IMR-90 (cell line): Measurements from ENCODE around the gene IST1. TPM values are rescaled to one million over a fixed set of nuclear protein-coding genes. Genes with fewer than 3 reads are reported as not detected.

Experiments used
- ATAC-seq: fragments of 200-7000 bp; cut with Tn5 transposase; 2 replicates; pipeline ENCODE4 v1.9.1; 2020; ENCODE audit warnings: low read depth, mild to moderate bottlenecking, moderate library complexity
- BruUV-seq: library from RNA; stranded (reverse); fragments of 400-500 nt; replicated peaks from 2 replicates; lab custom pipeline; 2021; lab: Mats Ljungman, UMichigan
- CTCF ChIA-PET: fragments of 300-600 bp; formaldehyde crosslinking; extraction: SDS; loops from one replicate; lab custom pipeline; 2021; ENCODE audit warnings: antibody characterized with exemption; lab: Yijun Ruan, JAX
- POLR2A ChIA-PET: fragments of 300-600 bp; sonication (Branson Sonifier 250); formaldehyde crosslinking; loops from one replicate; lab custom pipeline; 2022; ENCODE audit warnings: antibody characterized with exemption; ENCODE audit not compliant: unreplicated experiment; lab: Charles Lee
- DNase-seq: peaks from one replicate; pipeline ENCODE4 v3.0.0; 2013
- H2AFZ ChIP-seq: replicated peaks from 2 replicates; pipeline ENCODE3; 2013; ENCODE audit warnings: low read length, mild to moderate bottlenecking; ENCODE audit not compliant: poor library complexity
- H2AK5ac ChIP-seq: 2 replicates; pipeline ENCODE4 v1.6.1; 2013; ENCODE audit warnings: low read depth, low read length, inconsistent platforms
- H2AK9ac ChIP-seq: replicated peaks from 2 replicates; pipeline ENCODE3; 2013; ENCODE audit warnings: mild to moderate bottlenecking, low read depth, low read length, moderate library complexity; ENCODE audit not compliant: poor library complexity
- H2BK120ac ChIP-seq: 2 replicates; pipeline ENCODE4 v1.6.1; 2013; ENCODE audit warnings: low read depth, low read length, inconsistent platforms
- H2BK15ac ChIP-seq: 3 replicates; pipeline ENCODE4 v1.6.1; 2013; ENCODE audit warnings: low read depth, low read length, inconsistent platforms
- H2BK20ac ChIP-seq: 2 replicates; pipeline ENCODE4 v1.6.1; 2013; ENCODE audit warnings: low read depth, mild to moderate bottlenecking, inconsistent platforms, low read length, moderate library complexity
- H2BK5ac ChIP-seq: 2 replicates; pipeline ENCODE4 v1.6.1; 2013; ENCODE audit warnings: mild to moderate bottlenecking, low read depth, low read length, inconsistent platforms; ENCODE audit not compliant: poor library complexity, severe bottlenecking
- H3K14ac ChIP-seq: replicated peaks from 2 replicates; pipeline ENCODE4 v1.6.1; 2013; ENCODE audit warnings: low read depth, low read length, inconsistent platforms
- H3K18ac ChIP-seq: 2 replicates; pipeline ENCODE4 v1.6.1; 2013; ENCODE audit warnings: low read depth, low read length, control low read depth
- H3K23ac ChIP-seq: 2 replicates; pipeline ENCODE4 v1.6.1; 2013; ENCODE audit warnings: low read depth, low read length, inconsistent platforms
- H3K27ac ChIP-seq: 2 replicates; pipeline ENCODE4 v1.5.1; 2013; ENCODE audit warnings: mild to moderate bottlenecking, control low read depth, low read length; ENCODE audit not compliant: insufficient read depth
- H3K27me3 ChIP-seq: 2 replicates; pipeline ENCODE4 v1.6.1; 2013; ENCODE audit warnings: low read length; ENCODE audit not compliant: control insufficient read depth, insufficient read depth
- H3K36me3 ChIP-seq: 2 replicates; pipeline ENCODE4 v1.6.1; 2013; ENCODE audit warnings: low read length, mixed read lengths; ENCODE audit not compliant: control insufficient read depth, insufficient read depth
- H3K4ac ChIP-seq: 2 replicates; pipeline ENCODE4 v1.6.1; 2013; ENCODE audit warnings: low read depth, low read length, inconsistent platforms
- H3K4me1 ChIP-seq: 2 replicates; pipeline ENCODE4 v1.6.1; 2013; ENCODE audit warnings: low read length, mixed read lengths; ENCODE audit not compliant: control insufficient read depth, insufficient read depth
- H3K4me2 ChIP-seq: 2 replicates; pipeline ENCODE4 v1.6.1; 2013; ENCODE audit warnings: low read depth, mild to moderate bottlenecking, control low read depth, low read length, moderate library complexity
- H3K4me3 ChIP-seq: 2 replicates; pipeline ENCODE4 v1.5.1; 2013; ENCODE audit warnings: low read depth, mild to moderate bottlenecking, control low read depth, low read length, moderate library complexity; ENCODE audit not compliant: insufficient read depth
- H3K56ac ChIP-seq: 2 replicates; pipeline ENCODE4 v1.6.1; 2013; ENCODE audit warnings: low read length, inconsistent platforms; ENCODE audit not compliant: insufficient read depth; ENCODE audit errors: extremely low read depth
- H3K79me1 ChIP-seq, 2 experiments: 2 replicates each; pipeline ENCODE4 v1.6.1; 2013; ENCODE audit warnings: low read length in 2 of 2, inconsistent platforms in 1 of 2, low read depth in 1 of 2
- H3K9ac ChIP-seq: 2 replicates; pipeline ENCODE4 v1.6.1; 2013; ENCODE audit warnings: low read depth, low read length, control low read depth
- H3K9me1 ChIP-seq: 2 replicates; pipeline ENCODE4 v1.6.1; 2013; ENCODE audit warnings: low read length, inconsistent platforms; ENCODE audit not compliant: insufficient read depth
- H3K9me3 ChIP-seq: 2 replicates; pipeline ENCODE4 v1.6.1; 2013; ENCODE audit warnings: low read length; ENCODE audit not compliant: control insufficient read depth, insufficient read depth
- H4K20me1 ChIP-seq: 2 replicates; pipeline ENCODE4 v1.6.1; 2013; ENCODE audit warnings: low read length, inconsistent platforms; ENCODE audit not compliant: insufficient read depth
- H4K5ac ChIP-seq: 2 replicates; pipeline ENCODE4 v1.6.1; 2013; ENCODE audit warnings: mild to moderate bottlenecking, low read depth, low read length, control low read depth
- H4K8ac ChIP-seq, 2 experiments: 2 replicates each; pipeline ENCODE4 v1.6.1; 2013; ENCODE audit warnings: low read depth in 2 of 2, low read length in 2 of 2, control low read depth in 1 of 2, inconsistent platforms in 1 of 2
- H4K91ac ChIP-seq: 2 replicates; pipeline ENCODE4 v1.6.1; 2013; ENCODE audit warnings: low read depth, low read length, inconsistent platforms; ENCODE audit not compliant: insufficient read depth
- BHLHE40 ChIP-seq: fragments of 150-350 bp; IDR thresholded peaks from 2 replicates; pipeline ENCODE4 v1.6.1; 2016; ENCODE audit warnings: mild to moderate bottlenecking, low read depth, low read length
- CHD1 ChIP-seq: IDR thresholded peaks from 2 replicates; pipeline ENCODE4 v1.6.1; 2012; ENCODE audit warnings: low read depth, low read length, improper control_type of control experiment
- FOS ChIP-seq: fragments of 150-350 bp; IDR thresholded peaks from 2 replicates; pipeline ENCODE4 v1.6.1; 2016; ENCODE audit warnings: low read depth, low read length
- MAFK ChIP-seq: IDR thresholded peaks from 2 replicates; pipeline ENCODE4 v1.6.1; 2012; ENCODE audit warnings: low read depth, low read length, improper control_type of control experiment
- MAZ ChIP-seq: IDR thresholded peaks from 2 replicates; pipeline ENCODE4 v1.6.1; 2012; ENCODE audit warnings: low read depth, mild to moderate bottlenecking, low read length, improper control_type of control experiment, moderate library complexity, borderline replicate concordance
- MXI1 ChIP-seq: IDR thresholded peaks from 2 replicates; pipeline ENCODE4 v1.6.1; 2012; ENCODE audit warnings: low read depth, mild to moderate bottlenecking, low read length, moderate library complexity, borderline replicate concordance
- NFE2L2 ChIP-seq: fragments of 150-350 bp; IDR thresholded peaks from 2 replicates; pipeline ENCODE4 v1.6.1; 2016; ENCODE audit warnings: low read depth, mild to moderate bottlenecking, low read length
- POLR2A ChIP-seq: IDR thresholded peaks from 2 replicates; pipeline ENCODE4 v1.6.1; 2012; ENCODE audit warnings: mild to moderate bottlenecking, low read depth, low read length
- RCOR1 ChIP-seq: IDR thresholded peaks from 2 replicates; pipeline ENCODE4 v1.6.1; 2012; ENCODE audit warnings: mild to moderate bottlenecking, low read length, improper control_type of control experiment; ENCODE audit not compliant: insufficient replicate concordance
- RFX5 ChIP-seq: IDR thresholded peaks from 2 replicates; pipeline ENCODE4 v1.8.0; 2012; ENCODE audit warnings: low read depth, mild to moderate bottlenecking, low read length, moderate library complexity
- SMC3 ChIP-seq: fragments of 150-350 bp; IDR thresholded peaks from 2 replicates; pipeline ENCODE4 v1.6.1; 2016; ENCODE audit warnings: low read depth, mild to moderate bottlenecking, antibody characterized with exemption, low read length, moderate library complexity
- WGBS, 2 experiments: methylation state at CpG; one replicate each; pipeline versions ENCODE4 v1.1.5 to v1.1.7; 2013; ENCODE audit warnings: missing lambda C conversion rate in 2 of 2; ENCODE audit not compliant: insufficient read length in 1 of 2; ENCODE audit errors: extremely low coverage in 2 of 2; 5-methylcytosine and 5-hydroxymethylcytosine counted together
- dilution Hi-C: fragments of 300-500 bp; cut with HindIII; formaldehyde crosslinking; loops from one replicate; pipeline ENCODE4 v1.14.3; 2018; ENCODE audit warnings: low sequenced_read_pairs; ENCODE audit not compliant: unreplicated experiment
- in situ Hi-C: fragments of 300-500 bp; cut with MboI; formaldehyde crosslinking; loops from 3 replicates; pipeline ENCODE4 v1.14.3; 2019; ENCODE audit warnings: low sequenced_read_pairs, inconsistent platforms, mixed read lengths
- intact Hi-C: fragments of 100-400 bp; cut with micrococcal nuclease; formaldehyde crosslinking; loops from 2 replicates; pipeline ENCODE4 v1.10.0; 2022
- polyA plus RNA-seq, 3 experiments: library from polyadenylated mRNA; depleted of rRNA; stranded (reverse); fragments of >200 nt; gene quantifications; 2 replicates each; pipeline ENCODE4 v1.2.3, GENCODE V29; 2012; ENCODE audit warnings: low replicate concordance in 1 of 3
- total RNA-seq: library from RNA; depleted of rRNA; stranded (reverse); fragments of >200 nt; gene quantifications from 2 replicates; pipeline ENCODE4 v1.2.3, GENCODE V29; 2012
- TF ChIP-seq, protein P1 (sequence below): fragments of 150-350 bp; IDR thresholded peaks from 2 replicates; pipeline ENCODE4 v1.6.1; 2017; ENCODE audit warnings: mild to moderate bottlenecking, antibody characterized with exemption, low read length, low read depth
- TF ChIP-seq, protein P2 (sequence below): conservative IDR thresholded peaks from 2 replicates; pipeline ENCODE4 v1.5.1; 2012; ENCODE audit warnings: mild to moderate bottlenecking, low read depth, low read length, improper control_type of control experiment
- TF ChIP-seq, protein P3 (sequence below): fragments of 150-350 bp; IDR thresholded peaks from 2 replicates; pipeline ENCODE4 v1.6.1; 2016; ENCODE audit warnings: low read depth, mild to moderate bottlenecking, low read length, moderate library complexity, borderline replicate concordance

IST1 gene
- total and polyA plus RNA-seq, 2 of the 4 experiments (the other 2 are of a cell fraction) = 134 to 186 TPM

DNA sequence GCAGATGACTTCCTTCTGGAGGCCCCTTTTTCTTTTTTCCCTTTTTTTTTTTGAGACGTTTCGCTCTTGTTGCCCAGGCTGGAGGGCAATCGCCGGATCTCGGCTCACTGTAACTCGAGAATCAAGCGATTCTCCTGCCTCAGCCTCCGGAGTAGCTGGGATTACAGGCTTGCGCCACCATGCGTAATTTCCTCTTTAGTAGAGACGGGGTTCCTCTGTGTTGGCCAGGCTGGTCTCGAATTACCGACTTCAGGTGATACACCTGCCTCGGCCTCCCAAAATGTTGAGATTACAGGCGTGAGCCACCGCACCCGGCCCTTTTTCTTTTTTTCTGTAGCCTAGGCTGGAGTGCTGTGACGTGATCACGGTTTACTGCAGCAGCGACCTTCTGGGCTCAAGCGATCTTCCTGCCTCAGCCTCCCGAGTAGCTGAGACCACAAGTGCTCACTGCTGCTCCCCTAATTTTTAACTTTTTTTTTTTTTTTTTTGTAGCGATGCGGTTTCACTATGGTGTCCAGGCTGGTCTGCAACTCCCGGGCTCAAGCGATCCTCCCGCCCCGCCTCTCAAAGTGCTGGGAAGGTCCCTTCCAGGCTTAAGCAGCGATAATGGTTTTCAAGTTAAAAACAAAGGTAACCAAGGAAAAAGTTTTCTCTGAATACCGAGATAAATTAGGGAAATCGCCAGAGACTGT, 956 bp upstream of the IST1 start:
- ChIA-PET POLR2A (interaction anchor here (0.6 to 0.7 kb wide), 3 partner anchors 11 to 99 kb away, joined by 8 to 11 read pairs (median 9); no protein-coding TSS in a partner anchor), CTCF (interaction anchor here (1.1 kb wide), 1 partner anchor 19 kb away, joined by 3 read pairs; no protein-coding TSS in a partner anchor)
- Histone ChIP-seq H3K4ac (peak overlapping the region; percentile 93), H3K56ac (peak overlapping the region; percentile 92), H3K79me1 (no peaks in the 10 kb centered on the region; a peak in 1 of 4 replicates), H2BK120ac (peak overlapping the region; percentile 82), H2BK15ac (peak overlapping the region; percentile 50; the same call in 1 of the 3 replicates), H3K18ac (peak overlapping the region; percentile 77), H3K36me3 (0 out of 2 replicates have a peak, but pooled peaks cover 1% of the 10 kb centered on the region), H3K23ac (peak overlapping the region; percentile 91), H3K9me1 (peaks cover 2% of the 10 kb centered on the region; the same call in 1 of the 2 replicates), H3K4me2 (peak overlapping the region; percentile 84), H3K4me1 (peaks cover 2% of the 10 kb centered on the region), H4K20me1 (peaks cover 36% of the 10 kb centered on the region), H3K27me3 (no peaks in the 10 kb centered on the region), H3K4me3 (peak overlapping the region; percentile 80), H2AK9ac (peak overlapping the region; percentile 90), H2BK20ac (no peak overlapping the region), H2BK5ac (peak overlapping the region; percentile 84), H4K8ac (peak overlapping the region; percentile 85 to 88), H3K14ac (peak overlapping the region; percentile 97), H2AFZ (peak overlapping the region; percentile 95), H4K5ac (peak overlapping the region; percentile 55), H2AK5ac (peak overlapping the region; percentile 76; the same call in 1 of the 2 replicates), H3K27ac (peak overlapping the region; percentile 97), H3K9ac (peak overlapping the region; percentile 89), H3K9me3 (no peaks in the 10 kb centered on the region), H4K91ac (peak overlapping the region; percentile 90)
- peak; percentile 76 for DNase-seq
- intact Hi-C loops = no loop called here
- ATAC-seq = peak; percentile 13
- in situ Hi-C loops = no loop called here
- no TSS peak for BruUV-seq
- dilution Hi-C loops = no loop called here
- WGBS, 2 experiments = 0% methylated on average over 8 of the region's 31 CpGs; no CpG with 5 or more reads in 1 of the 2 experiments
- TF ChIP-seq RFX5 (no peak), MAZ (no peak), FOS (no peak), MXI1 (no peak), SMC3 (no peak), MAFK (no peak), CHD1 (0 out of 2 replicates have a peak, but pooled peaks have one; percentile 33), RCOR1 (no peak), BHLHE40 (no peak), POLR2A (no peak), NFE2L2 (no peak)
- TF ChIP-seq, protein P1, sequence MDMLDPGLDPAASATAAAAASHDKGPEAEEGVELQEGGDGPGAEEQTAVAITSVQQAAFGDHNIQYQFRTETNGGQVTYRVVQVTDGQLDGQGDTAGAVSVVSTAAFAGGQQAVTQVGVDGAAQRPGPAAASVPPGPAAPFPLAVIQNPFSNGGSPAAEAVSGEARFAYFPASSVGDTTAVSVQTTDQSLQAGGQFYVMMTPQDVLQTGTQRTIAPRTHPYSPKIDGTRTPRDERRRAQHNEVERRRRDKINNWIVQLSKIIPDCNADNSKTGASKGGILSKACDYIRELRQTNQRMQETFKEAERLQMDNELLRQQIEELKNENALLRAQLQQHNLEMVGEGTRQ = no peak
- TF ChIP-seq, protein P2, sequence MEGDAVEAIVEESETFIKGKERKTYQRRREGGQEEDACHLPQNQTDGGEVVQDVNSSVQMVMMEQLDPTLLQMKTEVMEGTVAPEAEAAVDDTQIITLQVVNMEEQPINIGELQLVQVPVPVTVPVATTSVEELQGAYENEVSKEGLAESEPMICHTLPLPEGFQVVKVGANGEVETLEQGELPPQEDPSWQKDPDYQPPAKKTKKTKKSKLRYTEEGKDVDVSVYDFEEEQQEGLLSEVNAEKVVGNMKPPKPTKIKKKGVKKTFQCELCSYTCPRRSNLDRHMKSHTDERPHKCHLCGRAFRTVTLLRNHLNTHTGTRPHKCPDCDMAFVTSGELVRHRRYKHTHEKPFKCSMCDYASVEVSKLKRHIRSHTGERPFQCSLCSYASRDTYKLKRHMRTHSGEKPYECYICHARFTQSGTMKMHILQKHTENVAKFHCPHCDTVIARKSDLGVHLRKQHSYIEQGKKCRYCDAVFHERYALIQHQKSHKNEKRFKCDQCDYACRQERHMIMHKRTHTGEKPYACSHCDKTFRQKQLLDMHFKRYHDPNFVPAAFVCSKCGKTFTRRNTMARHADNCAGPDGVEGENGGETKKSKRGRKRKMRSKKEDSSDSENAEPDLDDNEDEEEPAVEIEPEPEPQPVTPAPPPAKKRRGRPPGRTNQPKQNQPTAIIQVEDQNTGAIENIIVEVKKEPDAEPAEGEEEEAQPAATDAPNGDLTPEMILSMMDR = 0 out of 2 replicates have a peak, but pooled peaks have one; percentile 19
- TF ChIP-seq, protein P3, sequence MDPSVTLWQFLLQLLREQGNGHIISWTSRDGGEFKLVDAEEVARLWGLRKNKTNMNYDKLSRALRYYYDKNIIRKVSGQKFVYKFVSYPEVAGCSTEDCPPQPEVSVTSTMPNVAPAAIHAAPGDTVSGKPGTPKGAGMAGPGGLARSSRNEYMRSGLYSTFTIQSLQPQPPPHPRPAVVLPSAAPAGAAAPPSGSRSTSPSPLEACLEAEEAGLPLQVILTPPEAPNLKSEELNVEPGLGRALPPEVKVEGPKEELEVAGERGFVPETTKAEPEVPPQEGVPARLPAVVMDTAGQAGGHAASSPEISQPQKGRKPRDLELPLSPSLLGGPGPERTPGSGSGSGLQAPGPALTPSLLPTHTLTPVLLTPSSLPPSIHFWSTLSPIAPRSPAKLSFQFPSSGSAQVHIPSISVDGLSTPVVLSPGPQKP = no peak
